ENCODE measurements around the gene KRTAP10-1. TPM values are rescaled to one million over a fixed set of nuclear protein-coding genes. Genes with fewer than 3 reads are reported as not detected.
"Not testable (repeated sequence)": the region's sequence is repeated elsewhere in the genome, so short reads cannot be mapped to it uniquely, and the experiment has no call there.

The KRTAP10-1 gene
- total RNA-seq, 4 donors from 2014 or later = not detected

DNA sequence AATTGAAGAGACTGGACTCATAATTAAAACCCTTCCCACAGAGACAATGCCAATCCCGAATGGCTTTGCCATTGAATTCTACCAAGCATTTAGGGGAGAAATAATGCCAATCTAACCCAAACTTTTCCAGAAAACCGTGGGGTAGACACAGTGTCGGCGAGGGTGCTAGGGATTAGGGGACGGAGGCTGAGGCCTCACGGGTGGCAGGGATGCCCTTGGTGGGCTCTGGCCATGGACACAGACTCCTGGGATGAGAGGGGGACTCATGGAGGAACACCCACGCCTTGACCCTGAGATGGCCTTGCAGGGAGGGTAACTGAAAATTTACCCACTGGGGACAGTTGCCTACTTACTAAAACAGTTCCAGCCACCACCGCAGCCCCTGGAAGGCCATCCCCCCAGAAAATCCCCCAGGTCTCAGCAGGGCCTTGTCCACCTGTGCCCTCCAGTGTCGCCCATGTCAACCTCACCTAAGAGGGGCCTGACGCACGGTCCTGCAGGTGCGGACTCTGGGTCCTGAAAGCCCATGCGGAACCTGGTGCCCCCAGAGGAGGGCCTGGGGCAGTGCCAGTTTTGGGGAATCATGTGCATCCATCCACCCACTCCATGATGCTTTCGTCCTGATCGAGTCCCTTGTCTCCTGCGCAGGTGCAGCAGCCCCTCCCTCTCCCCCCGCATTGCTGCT, 38.5 kb upstream of the KRTAP10-1 start:
- intact Hi-C loops (cut with DNase I; ENCODE audit: low total_unique reads) = no loop called here
- Histone ChIP-seq H3K4me1 (no peaks in the 10 kb centered on the region), H3K4me3 (no peak overlapping the region), H3K36me3 (no peaks in the 10 kb centered on the region), H3K9me3 (no peaks in the 10 kb centered on the region), H3K27me3 (no peaks in the 10 kb centered on the region), H3K27ac (no peak overlapping the region)
- no peak for DNase-seq
- TF ChIP-seq, protein P1, sequence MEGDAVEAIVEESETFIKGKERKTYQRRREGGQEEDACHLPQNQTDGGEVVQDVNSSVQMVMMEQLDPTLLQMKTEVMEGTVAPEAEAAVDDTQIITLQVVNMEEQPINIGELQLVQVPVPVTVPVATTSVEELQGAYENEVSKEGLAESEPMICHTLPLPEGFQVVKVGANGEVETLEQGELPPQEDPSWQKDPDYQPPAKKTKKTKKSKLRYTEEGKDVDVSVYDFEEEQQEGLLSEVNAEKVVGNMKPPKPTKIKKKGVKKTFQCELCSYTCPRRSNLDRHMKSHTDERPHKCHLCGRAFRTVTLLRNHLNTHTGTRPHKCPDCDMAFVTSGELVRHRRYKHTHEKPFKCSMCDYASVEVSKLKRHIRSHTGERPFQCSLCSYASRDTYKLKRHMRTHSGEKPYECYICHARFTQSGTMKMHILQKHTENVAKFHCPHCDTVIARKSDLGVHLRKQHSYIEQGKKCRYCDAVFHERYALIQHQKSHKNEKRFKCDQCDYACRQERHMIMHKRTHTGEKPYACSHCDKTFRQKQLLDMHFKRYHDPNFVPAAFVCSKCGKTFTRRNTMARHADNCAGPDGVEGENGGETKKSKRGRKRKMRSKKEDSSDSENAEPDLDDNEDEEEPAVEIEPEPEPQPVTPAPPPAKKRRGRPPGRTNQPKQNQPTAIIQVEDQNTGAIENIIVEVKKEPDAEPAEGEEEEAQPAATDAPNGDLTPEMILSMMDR (IDR thresholded peaks at IDR 0.05) = no peak
- TF ChIP-seq POLR2A (IDR thresholded peaks at IDR 0.05) = no peak

DNA sequence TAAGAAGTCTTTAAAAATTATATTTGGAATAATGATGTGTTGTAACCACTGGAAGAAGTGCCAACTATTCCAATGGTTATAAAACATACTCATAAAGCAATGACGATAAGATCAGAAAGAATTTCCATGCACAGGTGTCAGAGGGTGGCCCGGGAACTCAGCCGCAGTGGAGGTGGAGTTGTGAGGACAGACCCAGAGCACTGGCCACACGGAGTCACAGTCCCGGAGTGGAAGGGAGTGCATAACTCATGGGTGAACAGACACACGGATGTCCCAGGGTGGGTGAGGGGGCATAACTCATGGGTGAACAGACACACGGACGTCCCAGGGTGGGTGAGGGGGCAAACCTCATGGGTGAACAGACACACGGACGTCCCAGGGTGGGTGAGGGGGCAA, 36.0 kb upstream of the KRTAP10-1 start:
- intact Hi-C loops (cut with DNase I; ENCODE audit: low total_unique reads) = no loop called here
- H3K27me3 ChIP-seq = no peaks in the 10 kb centered on the region
- H3K27ac ChIP-seq = no peak overlapping the region
- TF ChIP-seq, protein P1 (IDR thresholded peaks at IDR 0.05) = no peak
- TF ChIP-seq POLR2A (IDR thresholded peaks at IDR 0.05) = no peak
- DNase-seq = no peak
- no peaks in the 10 kb centered on the region for H3K4me1 ChIP-seq
- H3K9me3 ChIP-seq = no peaks in the 10 kb centered on the region
- no peak overlapping the region for H3K4me3 ChIP-seq
- no peaks in the 10 kb centered on the region for H3K36me3 ChIP-seq

DNA sequence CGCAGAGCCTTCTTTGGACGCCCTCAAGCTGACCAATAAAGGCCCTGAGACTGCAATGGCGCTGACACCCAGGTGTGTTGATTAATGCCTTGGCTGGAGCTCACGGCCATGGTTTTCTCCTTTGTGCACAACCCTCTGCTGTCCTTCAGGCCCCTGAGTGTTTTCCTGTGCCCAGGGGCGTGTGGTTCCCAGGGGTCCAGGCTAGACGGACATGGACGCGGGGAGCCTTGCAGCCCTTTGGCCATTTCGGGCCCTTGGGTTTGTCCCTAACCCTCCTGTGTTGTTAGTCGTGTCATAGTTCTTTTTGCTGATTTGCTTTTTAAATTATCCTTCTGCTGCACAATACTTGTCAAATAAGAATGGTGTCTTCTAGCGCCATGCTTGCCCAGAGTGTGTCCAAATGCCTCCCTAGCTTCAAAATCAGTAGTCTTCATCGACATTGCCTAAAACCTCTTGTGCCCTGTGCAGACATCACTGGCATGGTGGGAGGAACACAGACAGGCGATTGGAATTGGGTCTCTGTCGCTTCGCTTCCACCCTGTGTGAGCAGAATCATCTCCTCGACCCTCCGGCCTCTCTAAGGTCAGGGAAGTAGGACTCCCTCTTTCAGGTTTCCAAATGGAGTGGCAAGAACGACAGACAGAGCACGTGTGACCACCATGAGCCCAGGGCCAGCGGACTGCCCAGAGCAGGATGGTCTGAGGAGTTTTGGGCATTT, 35.5 kb upstream of the KRTAP10-1 start:
- TF ChIP-seq, protein P1 (IDR thresholded peaks at IDR 0.05) = no peak
- no peak for TF ChIP-seq POLR2A (IDR thresholded peaks at IDR 0.05)
- no peaks in the 10 kb centered on the region for H3K9me3 ChIP-seq
- H3K27ac ChIP-seq = no peak overlapping the region
- no peaks in the 10 kb centered on the region for H3K27me3 ChIP-seq
- no peaks in the 10 kb centered on the region for H3K4me1 ChIP-seq
- no peaks in the 10 kb centered on the region for H3K36me3 ChIP-seq
- H3K4me3 ChIP-seq = no peak overlapping the region
- intact Hi-C loops (cut with DNase I; ENCODE audit: low total_unique reads) = no loop called here
- no peak for DNase-seq

DNA sequence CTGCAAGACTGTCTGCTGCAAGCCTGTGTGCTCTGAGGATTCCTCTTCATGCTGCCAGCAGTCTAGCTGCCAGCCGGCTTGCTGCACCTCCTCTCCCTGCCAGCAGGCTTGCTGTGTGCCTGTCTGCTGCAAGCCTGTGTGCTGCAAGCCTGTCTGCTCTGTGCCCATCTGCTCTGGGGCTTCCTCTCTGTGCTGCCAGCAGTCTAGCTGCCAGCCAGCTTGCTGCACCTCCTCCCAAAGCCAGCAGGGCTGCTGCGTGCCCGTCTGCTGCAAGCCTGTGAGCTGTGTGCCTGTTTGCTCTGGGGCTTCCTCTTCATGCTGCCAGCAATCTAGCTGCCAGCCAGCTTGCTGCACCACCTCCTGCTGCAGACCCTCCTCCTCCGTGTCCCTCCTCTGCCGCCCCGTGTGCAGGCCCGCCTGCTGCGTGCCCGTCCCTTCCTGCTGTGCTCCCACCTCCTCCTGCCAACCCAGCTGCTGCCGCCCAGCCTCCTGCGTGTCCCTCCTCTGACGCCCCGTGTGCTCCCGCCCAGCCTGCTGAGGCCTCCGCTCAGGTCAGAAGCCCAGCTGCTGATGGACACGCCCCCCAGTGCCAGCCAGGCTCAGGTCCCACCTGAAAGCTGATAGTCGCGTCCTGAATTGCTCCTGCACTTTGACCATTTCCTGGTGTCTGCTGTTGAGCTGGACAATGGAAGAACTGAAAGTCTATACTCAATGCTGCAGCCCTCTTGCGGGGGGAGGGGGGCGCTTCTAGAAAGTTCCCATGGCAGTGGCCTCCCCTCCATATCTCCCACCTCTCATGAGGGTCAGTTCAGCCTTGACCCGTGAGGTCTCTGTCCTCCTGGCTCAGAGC, 34.7 kb upstream of the KRTAP10-1 start:
- Histone ChIP-seq H3K4me1 (no peaks in the 10 kb centered on the region), H3K27ac (no peak overlapping the region), H3K27me3 (no peaks in the 10 kb centered on the region), H3K9me3 (no peaks in the 10 kb centered on the region), H3K36me3 (no peaks in the 10 kb centered on the region), H3K4me3 (no peak overlapping the region)
- DNase-seq = no peak
- intact Hi-C loops (cut with DNase I; ENCODE audit: low total_unique reads) = no loop called here
- no peak for TF ChIP-seq POLR2A (IDR thresholded peaks at IDR 0.05)
- TF ChIP-seq, protein P1 (IDR thresholded peaks at IDR 0.05) = no peak

DNA sequence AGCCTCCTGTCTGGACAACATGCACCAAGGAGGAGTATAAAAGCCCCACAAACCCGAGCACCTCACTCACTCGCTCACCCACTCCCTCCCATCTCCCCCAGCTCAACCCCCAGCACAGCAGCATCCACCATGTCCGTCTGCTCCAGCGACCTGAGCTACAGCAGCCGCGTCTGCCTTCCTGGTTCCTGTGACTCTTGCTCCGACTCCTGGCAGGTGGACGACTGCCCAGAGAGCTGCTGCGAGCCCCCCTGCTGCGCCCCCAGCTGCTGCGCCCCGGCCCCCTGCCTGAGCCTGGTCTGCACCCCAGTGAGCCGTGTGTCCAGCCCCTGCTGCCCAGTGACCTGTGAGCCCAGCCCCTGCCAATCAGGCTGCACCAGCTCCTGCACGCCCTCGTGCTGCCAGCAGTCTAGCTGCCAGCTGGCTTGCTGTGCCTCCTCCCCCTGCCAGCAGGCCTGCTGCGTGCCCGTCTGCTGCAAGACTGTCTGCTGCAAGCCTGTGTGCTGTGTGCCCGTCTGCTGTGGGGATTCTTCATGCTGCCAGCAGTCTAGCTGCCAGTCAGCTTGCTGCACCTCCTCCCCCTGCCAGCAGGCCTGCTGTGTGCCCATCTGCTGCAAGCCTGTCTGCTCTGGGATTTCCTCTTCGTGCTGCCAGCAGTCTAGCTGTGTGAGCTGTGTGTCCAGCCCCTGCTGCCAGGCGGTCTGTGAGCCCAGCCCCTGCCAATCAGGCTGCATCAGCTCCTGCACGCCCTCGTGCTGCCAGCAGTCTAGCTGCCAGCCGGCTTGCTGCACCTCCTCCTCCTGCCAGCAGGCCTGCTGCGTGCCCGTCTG, 33.8 kb upstream of the KRTAP10-1 start, which contains the start of gene KRTAP10-4:
Gene KRTAP10-4, plus strand, starts transcription at position 100 of the 827 bp plus-strand sequence. Its CDS starts 30 bp downstream, at position 130.
- H3K4me3 ChIP-seq; H3K27ac ChIP-seq; DNase-seq; H3K36me3 ChIP-seq; intact Hi-C loops (cut with DNase I; ENCODE audit: low total_unique reads); H3K9me3 ChIP-seq; H3K4me1 ChIP-seq; H3K27me3 ChIP-seq: not testable (repeated sequence)

Measured in uterus (tissue), 4 donors.